ENCODE data around the gene ITLN1.

- TF ChIP-seq CTCF (optimal IDR thresholded peaks at IDR 0.05 in 1 of 3, IDR thresholded peaks at IDR 0.05 in 1 of 3, conservative IDR thresholded peaks at IDR 0.05 in 1 of 3; ENCODE audit: extremely low read depth in 1 of 3, insufficient read depth in 2 of 3, low read length in 3 of 3), result no peak
- no peak for TF ChIP-seq EZH2 (IDR thresholded peaks at IDR 0.05; ENCODE audit: low read length)
These were observed 40.0 kb upstream of the ITLN1 start for GRCh38 chr1:160924791-160925651.

All from keratinocyte (primary cell).